ENCODE measurements around the gene SLC39A11. TPM values are rescaled to one million over a fixed set of nuclear protein-coding genes. Genes with fewer than 3 reads are reported as not detected.

SLC39A11 gene
- total and polyA plus RNA-seq, 4 donors: 9.3 to 49.3 (median 24.7) TPM

DNA sequence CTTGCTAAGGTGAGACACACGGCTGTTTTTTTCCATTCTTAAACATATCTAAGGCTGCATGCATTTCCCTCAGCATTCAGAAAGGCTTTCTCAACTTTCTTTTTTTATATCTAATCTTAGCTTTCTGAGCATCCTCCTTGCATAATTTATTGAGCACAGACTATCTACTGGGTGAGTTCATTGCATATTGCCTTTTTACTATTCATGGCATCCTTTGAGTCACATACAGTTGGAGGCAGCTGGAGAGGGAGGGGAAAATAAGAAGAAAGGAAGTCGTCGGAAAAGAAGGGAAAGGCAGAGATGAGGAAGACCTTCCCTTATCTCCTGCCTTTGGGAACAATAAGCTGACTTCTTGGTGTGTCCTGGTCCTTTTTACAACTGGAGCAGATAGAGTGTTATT is 468.3 kb downstream of the SLC39A11 start:
- peaks cover 0 to 2% (median 1%) of the 10 kb centered on the region in 4 donors for H3K9me3 ChIP-seq (ENCODE audit: control insufficient read depth in 4 of 4, insufficient read depth in 3 of 4, low read length in 3 of 4)
- no peaks in the 10 kb centered on the region for H3K4me1 ChIP-seq (ENCODE audit: control insufficient read depth in 5 of 5, insufficient read depth in 5 of 5, low read length in 5 of 5)
- H3K27ac ChIP-seq (ENCODE audit: low read depth in 1 of 2, low read length in 1 of 2): no peak overlapping the region
- TF ChIP-seq, protein P1, sequence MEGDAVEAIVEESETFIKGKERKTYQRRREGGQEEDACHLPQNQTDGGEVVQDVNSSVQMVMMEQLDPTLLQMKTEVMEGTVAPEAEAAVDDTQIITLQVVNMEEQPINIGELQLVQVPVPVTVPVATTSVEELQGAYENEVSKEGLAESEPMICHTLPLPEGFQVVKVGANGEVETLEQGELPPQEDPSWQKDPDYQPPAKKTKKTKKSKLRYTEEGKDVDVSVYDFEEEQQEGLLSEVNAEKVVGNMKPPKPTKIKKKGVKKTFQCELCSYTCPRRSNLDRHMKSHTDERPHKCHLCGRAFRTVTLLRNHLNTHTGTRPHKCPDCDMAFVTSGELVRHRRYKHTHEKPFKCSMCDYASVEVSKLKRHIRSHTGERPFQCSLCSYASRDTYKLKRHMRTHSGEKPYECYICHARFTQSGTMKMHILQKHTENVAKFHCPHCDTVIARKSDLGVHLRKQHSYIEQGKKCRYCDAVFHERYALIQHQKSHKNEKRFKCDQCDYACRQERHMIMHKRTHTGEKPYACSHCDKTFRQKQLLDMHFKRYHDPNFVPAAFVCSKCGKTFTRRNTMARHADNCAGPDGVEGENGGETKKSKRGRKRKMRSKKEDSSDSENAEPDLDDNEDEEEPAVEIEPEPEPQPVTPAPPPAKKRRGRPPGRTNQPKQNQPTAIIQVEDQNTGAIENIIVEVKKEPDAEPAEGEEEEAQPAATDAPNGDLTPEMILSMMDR (IDR thresholded peaks at IDR 0.05; ENCODE audit: control extremely low read depth, extremely low read depth): no peak
- no peak for ATAC-seq (ENCODE audit: insufficient read depth, low FRiP score)
- 46 to 52% methylated on average over 3 of the region's 3 CpGs for WGBS, 2 donors
- no peak overlapping the region for H3K9ac ChIP-seq (ENCODE audit: insufficient read depth in 1 of 2, low read length in 2 of 2)
- H3K27me3 ChIP-seq (ENCODE audit: control insufficient read depth in 3 of 3, insufficient read depth in 3 of 3, low read length in 2 of 3): peaks cover 0 to 4% (median 0%) of the 10 kb centered on the region in 3 donors
- no peak overlapping the region for H3K4me3 ChIP-seq
- DNase-seq: no peak
- no peaks in the 10 kb centered on the region for H3K36me3 ChIP-seq (ENCODE audit: control insufficient read depth in 4 of 4, insufficient read depth in 4 of 4, low read length in 4 of 4)

DNA sequence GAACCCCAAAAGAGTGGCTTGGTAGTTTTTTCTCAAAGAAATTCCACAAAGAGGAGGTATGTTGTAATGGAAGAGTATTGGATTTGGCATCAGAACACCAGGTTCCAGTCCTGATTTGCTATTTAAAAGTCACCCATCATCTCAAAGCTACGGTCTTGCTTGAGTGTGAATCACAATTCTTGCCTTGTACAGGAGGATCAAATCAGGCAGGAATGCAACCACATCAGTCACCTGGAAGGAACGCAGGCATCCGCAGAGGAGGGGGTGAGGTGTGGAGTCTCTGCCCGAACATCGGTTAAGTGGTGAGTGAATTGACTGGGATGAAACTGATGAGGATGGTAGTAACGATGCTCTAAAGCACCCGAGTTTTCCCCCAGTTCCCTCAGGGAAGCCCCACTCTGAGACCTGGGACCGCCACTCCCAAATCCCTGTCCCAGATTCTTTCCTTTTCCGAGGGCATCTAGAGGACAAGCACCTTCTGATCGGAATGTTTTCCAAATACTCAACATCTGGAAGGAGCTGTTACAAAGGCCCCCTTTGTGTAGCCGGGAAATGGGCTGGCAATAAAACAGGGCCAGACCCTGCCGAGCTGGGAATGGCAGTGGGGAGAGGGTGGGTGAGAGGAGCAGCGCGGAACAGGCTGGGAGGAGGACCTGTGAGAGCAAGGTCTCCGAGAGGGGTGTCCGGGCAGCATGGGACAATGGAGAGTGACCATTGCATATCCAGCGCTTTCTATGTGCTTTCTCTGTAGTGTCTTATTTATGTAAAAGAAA is 469.6 kb downstream of the SLC39A11 start:
- no peak overlapping the region for H3K9ac ChIP-seq (ENCODE audit: insufficient read depth in 1 of 2, low read length in 2 of 2)
- no peak overlapping the region for H3K4me3 ChIP-seq
- TF ChIP-seq, protein P1 (IDR thresholded peaks at IDR 0.05; ENCODE audit: control extremely low read depth, extremely low read depth): no peak
- no peak for ATAC-seq (ENCODE audit: insufficient read depth, low FRiP score)
- peaks cover 0 to 2% (median 0%) of the 10 kb centered on the region in 4 donors for H3K9me3 ChIP-seq (ENCODE audit: control insufficient read depth in 4 of 4, insufficient read depth in 3 of 4, low read length in 3 of 4)
- H3K4me1 ChIP-seq (ENCODE audit: control insufficient read depth in 5 of 5, insufficient read depth in 5 of 5, low read length in 5 of 5): peaks cover 0 to 4% (median 0%) of the 10 kb centered on the region in 5 donors
- WGBS, 2 donors: 45 to 53% methylated on average over 17 of the region's 17 CpGs
- DNase-seq: no peak
- no peak overlapping the region for H3K27ac ChIP-seq (ENCODE audit: low read depth in 1 of 2, low read length in 1 of 2)
- H3K36me3 ChIP-seq (ENCODE audit: control insufficient read depth in 4 of 4, insufficient read depth in 4 of 4, low read length in 4 of 4): no peaks in the 10 kb centered on the region
- H3K27me3 ChIP-seq (ENCODE audit: control insufficient read depth in 3 of 3, insufficient read depth in 3 of 3, low read length in 2 of 3): peaks cover 0 to 4% (median 0%) of the 10 kb centered on the region in 3 donors

DNA sequence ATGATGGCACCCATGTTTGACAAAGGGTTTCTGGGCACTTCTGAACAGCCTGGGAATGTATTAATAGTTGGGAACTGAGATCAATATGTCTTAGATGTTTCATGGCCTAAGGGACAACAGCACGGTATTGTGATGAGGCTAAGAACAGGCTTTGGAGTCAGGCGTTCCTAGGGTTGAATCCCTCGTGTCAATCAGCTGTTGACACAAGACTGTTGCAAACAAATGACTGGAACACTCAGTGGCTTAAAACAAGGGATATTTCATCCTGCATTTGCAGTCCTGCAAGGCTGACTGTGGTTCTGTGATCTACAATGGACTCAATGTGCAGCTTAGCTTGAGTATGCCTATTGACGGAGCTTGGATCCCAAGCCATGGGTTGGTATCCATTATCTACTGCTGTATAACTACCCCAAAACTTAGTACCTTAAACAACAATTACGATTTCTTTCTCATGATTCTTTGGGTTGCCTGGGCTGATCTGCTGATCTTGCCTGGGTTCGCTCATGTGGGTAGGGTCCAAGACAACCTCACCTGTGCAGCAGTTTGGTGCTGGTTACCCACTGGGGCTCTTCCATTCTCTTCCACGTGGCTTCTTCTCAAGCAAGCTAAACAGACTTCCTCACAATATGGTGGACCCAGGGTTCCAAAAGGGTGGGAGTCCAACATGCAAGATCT is 472.4 kb downstream of the SLC39A11 start:
- Histone ChIP-seq H3K4me1 (ENCODE audit: control insufficient read depth in 5 of 5, insufficient read depth in 5 of 5, low read length in 5 of 5) (peaks cover 0 to 7% (median 0%) of the 10 kb centered on the region in 5 donors), H3K27ac (ENCODE audit: low read depth in 1 of 2, low read length in 1 of 2) (no peak overlapping the region), H3K9ac (ENCODE audit: insufficient read depth in 1 of 2, low read length in 2 of 2) (no peak overlapping the region), H3K9me3 (ENCODE audit: control insufficient read depth in 4 of 4, insufficient read depth in 3 of 4, low read length in 3 of 4) (peaks cover 0 to 3% (median 0%) of the 10 kb centered on the region in 4 donors), H3K27me3 (ENCODE audit: control insufficient read depth in 3 of 3, insufficient read depth in 3 of 3, low read length in 2 of 3) (peaks cover 3 to 4% (median 4%) of the 10 kb centered on the region in 3 donors), H3K36me3 (ENCODE audit: control insufficient read depth in 4 of 4, insufficient read depth in 4 of 4, low read length in 4 of 4) (no peaks in the 10 kb centered on the region), H3K4me3 (no peak overlapping the region)
- 91 to 93% methylated on average over 7 of the region's 7 CpGs for WGBS, 2 donors
- ATAC-seq (ENCODE audit: insufficient read depth, low FRiP score): no peak
- no peak for DNase-seq
- TF ChIP-seq, protein P1 (IDR thresholded peaks at IDR 0.05; ENCODE audit: control extremely low read depth, extremely low read depth): no peak

Measured in lung (tissue), 12 donors.